HG03571 (cell line): ENCODE measurements around the gene MFF.
"Not testable (repeated sequence)": the region's sequence is repeated elsewhere in the genome, so short reads cannot be mapped to it uniquely, and the experiment has no call there.

Experiments used
- ATAC-seq: cut with Tn5 transposase; IDR thresholded peaks from one replicate; pipeline ENCODE4 v1.9.1; 2021; ENCODE audit not compliant: unreplicated experiment

Gene MFF

DNA sequence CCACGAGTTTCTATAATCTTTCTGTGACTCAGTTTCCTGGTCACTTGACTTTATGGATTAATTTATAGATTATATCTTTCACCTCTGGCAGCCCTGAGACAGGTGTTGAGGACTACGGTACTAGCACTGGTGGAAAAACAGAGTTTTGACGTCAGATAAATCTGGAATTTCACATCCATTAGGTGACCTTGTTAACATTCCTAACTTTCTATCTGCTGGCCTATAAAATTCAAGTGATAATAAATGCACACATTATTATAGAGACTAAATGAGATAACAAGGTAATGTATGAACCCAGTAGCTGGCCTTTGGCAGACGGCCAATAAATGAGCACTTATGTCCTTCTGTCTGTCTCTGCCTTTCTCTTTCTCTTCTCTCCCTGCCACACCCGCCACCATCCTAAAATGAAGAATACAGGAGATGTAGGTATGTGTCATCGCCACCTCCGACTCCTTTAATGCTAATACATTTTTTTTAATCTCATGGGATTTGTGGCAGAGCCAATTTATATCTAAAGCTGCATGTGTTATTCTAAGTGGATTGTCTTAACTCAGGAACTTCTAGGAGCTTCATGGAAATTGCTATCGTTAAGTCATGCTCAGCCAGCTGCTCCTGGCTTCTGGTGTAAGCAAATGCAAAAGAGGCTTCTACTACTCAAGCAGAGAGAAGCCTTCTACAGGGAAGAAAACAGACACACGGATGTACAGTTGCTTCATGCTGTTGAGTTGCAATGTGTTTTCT is 51.8 kb downstream of the MFF start:
- ATAC-seq: no peak

DNA sequence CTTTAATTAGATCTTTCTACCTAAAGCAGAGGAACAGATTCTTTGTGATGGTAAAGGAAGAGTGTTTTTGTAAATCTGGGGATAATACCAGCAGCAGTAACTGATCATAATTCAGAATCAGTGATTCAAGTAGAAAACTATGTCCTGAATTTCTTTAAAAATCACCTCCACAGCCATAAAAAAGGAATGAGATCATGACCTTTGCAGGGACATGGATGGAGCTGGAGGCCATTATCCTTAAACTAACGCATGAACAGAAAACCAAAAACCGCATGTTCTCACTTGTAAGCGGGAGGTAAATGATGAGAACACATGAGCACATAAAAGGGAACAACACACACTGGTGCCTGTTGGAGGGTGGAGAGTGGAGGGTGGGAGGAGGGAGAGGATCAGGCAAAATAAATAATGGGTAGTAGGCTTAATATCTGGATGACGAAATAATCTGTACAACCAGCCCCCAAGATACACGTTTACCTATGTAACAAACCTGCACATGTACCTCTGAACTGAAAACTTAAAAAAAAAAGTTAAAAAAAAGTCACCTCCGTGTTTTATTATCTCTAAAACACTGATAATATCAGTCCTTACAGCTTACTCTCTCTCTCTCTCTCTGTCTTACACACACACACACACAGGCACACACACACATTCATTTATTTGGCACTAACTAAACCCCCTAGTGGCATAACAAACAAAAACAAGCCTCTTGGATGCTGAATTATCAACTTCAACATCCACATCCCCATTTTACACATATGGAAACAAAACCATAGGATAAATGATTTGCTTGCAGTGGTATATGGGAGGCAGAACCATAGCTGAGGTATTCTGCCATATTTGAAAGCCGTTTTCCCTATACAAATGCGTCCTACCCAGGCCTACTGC is 52.7 kb downstream of the MFF start:
- no peak for ATAC-seq

GRCh38 chr2:227378371-227378782 is 53.3 kb downstream of the MFF start:
- ATAC-seq: no peak

- ATAC-seq: no peak
Measured at GRCh38 chr2:227379095-227379494, 54.0 kb downstream of the MFF start, which contains the start of gene TM4SF20. TM4SF20 (minus strand) TSS chr2:227379306; CDS start chr2:227379268, 38 bp downstream.

GRCh38 chr2:227382241-227382835 is 57.3 kb downstream of the MFF start:
- not testable (repeated sequence) for ATAC-seq

DNA sequence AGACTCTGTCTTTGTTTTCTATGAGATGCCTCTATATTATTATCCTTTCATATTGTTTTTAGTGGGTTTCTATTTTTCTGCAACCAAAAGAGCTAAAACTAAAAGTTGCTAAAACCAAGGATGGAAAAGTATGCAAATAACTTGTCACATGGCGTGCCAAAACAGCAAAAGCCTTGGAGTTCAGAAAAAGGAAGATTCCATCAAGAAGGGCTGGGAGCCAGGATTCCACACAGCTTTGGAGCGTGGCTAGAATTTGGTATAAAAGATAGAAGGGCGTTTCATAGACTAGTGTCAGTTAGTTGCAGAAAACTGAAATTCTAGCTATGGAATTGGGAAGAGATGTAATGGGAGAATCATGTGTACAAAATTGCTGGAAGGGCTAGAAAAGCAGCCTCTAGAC is 58.6 kb downstream of the MFF start:
- no peak for ATAC-seq

DNA sequence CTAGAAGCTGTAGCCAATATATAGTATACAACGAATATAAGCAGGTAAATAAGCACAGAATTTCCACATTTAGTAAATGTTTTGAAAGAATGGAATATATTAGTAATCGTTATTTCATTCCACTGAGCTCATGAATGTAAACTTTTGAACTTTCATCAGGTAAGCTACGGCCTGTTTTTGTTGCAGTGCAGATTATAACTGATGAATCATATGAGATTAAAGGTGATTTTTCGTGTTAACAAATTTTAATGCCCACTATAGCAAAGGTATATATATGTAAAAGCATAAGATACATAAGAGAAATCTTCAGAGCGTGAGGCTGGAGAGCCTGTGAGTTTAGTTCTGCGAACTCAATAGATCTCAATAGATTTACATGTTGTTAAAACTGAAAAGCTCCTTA is 61.6 kb downstream of the MFF start:
- no peak for ATAC-seq

DNA sequence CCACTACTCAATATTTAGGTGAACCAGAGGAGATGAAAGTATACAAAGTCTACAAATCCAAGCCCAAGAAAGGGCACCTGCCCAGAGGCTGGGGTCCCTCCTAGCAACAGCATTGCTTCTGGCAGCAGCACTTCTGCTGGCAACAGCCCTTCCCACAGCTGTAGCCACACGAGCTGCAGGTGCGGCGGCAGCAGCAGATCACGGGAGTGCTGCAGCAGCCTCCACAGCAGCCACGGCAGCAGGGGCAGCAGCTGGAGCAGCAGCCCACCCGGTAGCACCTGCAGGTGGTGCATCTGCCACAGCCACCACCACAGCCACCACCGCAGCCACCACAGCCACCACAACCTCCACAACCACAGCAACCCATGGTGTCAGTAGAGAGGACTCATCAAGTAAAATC is 62.5 kb downstream of the MFF start, which contains the start of gene SCYGR1:
Gene SCYGR1, minus strand, starts transcription at position 367 of the 400 bp plus-strand sequence. Its CDS starts 0 bp downstream, at position 367.
- ATAC-seq: not testable (repeated sequence)

- ATAC-seq: no peak
Measured at GRCh38 chr2:227388537-227389011, 63.5 kb downstream of the MFF start.

DNA sequence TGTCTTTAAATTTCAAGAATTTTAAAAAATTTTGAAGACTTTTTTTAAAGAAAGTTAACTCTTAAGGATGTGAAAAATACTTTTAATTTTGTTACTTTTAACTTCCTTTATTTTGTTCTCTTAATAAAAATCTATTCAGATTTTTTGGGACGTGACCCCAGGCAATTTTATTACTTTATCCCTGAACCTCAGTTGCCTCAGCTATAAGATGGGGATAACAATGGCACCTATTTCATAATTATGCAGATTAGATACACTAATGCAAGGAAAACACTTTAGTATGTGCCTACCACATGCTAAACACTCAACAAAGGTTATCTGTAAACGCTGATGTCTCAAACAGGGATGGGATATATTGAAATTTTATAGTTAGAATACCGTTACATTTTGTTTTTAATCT is 64.2 kb downstream of the MFF start:
- no peak for ATAC-seq

DNA sequence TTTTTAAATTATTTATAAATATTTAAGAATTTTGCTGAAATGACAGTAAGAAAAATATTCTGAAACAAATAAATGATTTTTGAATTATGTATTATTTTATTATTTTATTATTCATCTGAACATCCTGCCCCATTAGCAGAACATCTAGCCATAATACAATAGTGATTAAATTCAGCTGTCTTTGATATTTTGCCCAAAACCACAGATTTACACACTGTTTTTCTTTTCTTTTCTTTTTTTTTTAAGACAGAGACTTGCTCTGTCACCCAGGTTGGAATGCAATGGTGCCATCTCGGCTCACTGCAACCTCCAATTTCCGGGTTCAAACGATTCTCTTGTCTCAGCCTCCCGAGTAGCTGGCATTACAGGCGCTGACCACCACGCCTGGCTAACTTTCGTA is 64.6 kb downstream of the MFF start:
- no peak for ATAC-seq

DNA sequence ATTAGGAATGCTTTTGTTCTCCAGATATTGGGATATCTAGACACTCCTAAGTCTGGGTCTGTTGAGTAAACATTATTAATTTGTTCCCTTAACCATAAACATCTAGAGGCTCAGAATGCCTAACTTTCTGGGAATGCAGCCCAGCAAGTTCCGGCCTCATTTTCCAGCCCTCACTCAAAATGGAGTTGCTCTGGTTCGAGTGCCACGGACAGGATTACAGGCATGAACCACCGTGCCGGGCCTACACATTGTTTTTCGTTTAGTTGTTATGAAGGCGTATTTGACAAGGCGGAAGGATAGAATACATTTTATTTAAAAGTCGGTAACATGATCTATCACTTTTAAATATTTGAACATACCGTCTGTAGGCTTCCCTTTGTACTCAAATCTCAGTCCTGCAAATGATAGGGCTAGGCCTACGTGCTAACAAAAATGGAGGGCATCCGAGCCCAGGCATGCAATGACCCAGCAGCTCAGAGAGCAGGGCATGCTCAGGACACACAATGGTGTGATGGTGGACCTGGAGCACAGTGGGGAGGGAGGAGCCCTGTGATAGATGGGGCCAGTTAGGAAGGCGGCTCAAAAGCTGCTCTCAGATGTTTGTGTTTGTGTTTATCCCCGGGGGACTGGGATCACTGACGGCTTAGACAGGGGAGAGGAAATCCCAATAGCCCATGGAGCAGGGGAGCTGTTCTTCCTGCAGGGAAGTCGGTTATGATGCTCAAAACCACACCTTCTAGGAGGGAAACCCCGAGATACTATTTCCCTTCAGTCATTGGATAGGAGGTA is 65.6 kb downstream of the MFF start:
- ATAC-seq: no peak

DNA sequence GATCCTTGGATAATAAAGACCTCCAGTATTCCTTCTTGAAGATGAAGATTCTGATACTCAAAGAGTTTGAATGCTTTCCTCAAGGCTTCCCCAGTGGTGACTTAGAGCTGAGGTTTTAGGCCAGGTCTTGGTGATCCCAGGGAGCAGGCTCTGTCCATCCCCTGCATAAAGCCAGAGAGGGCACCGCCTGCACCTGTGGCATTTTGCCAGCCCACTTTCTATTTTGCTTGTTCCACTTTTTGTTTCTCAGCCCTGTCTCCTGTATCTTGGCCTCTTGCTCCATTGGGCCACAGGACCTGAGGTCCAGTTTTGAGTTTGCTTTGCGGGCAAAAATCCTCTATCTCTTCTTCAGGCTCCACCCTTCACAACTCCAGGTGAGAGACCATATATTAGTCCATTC is 69.3 kb downstream of the MFF start:
- no peak for ATAC-seq

DNA sequence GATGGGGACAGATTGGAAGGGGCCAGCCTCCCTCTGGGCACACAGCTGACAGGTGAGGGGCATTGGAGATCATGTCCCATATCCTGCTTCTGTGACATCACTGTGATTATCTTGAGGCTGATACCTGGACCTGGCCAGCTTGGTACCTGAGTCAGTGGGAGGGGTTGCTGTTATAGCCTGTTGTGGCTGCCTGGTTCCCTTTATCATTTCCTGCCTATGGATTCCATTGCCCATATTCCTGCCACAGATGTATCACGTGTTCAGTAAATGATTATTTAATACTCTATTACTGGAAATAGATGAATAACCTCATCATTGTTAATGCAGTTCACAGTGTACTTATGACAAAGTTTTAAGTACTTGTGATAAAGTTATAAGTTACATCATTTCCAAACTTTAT is 70.5 kb downstream of the MFF start:
- no peak for ATAC-seq

- no peak for ATAC-seq
Measured at GRCh38 chr2:227397562-227397961, 72.5 kb downstream of the MFF start.

GRCh38 chr2:227398684-227399670 is 73.9 kb downstream of the MFF start:
- no peak for ATAC-seq

DNA sequence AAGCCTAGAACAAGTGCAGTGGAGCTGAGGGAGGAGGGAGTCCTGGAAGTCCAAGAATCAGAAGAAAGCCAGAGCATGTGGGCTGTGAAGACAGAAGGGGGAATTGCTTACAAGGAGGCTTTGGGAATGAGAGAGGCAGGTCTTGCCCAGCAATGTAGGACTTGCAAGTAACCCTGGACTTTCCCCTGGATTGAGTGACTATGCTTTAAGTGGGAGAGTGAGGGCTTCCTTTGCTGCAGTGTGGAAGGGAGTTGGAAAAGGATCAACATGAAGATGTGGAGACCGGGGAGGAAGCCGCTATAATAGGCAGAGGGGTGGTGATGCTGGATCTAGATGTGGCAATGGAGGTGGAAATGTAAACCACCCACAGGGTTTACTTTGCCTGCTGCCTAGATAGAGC is 76.5 kb downstream of the MFF start:
- no peak for ATAC-seq

DNA sequence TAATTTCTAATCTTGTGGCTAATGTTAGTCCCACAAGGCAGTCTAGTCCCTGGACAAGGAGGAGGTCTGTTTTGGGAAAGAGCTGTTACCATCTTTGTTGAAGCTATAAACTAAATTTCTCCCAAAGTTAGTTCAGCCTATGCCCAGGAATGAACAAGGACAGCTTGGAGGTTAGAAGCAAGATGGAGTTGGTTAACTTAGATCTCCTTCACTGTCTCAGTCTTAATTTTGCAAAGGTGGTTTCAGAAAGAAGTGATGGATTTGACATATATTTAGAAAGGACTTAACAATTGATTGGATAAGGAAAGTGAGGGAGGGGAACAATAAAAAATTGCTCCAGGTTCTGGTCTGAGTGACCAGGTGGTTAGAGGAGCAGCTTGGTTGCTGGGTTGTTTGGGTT is 77.3 kb downstream of the MFF start:
- no peak for ATAC-seq

DNA sequence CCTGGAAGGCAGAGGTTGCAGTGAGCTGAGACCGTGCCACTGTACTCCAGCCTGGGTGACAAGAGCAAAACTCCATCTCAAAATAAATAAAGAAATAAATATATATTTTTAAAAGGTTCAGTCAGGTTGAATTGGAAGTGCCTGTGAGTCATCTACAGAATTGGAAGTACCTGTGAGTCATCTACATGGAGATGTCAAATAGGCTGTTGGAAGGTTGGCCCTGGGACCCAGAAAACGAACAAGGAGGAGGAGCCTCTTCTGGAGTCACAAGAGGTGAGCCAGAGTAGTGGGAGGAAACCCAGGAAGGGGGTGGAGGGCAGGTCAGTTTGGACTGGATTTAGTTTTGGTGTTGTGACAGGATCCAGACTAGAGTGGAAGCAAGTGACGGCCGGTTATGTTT is 77.9 kb downstream of the MFF start:
- ATAC-seq: no peak
